Type B pancreatic cell (in vitro differentiated cells): Measurements from ENCODE around the gene TAS1R1. TPM values are rescaled to one million over a fixed set of nuclear protein-coding genes. Genes with fewer than 3 reads are reported as not detected.
"Not testable (repeated sequence)": the region's sequence is repeated elsewhere in the genome, so short reads cannot be mapped to it uniquely, and the experiment has no call there.

Experiments
- DNase-seq: peaks from one replicate; pipeline ENCODE4 v3.0.0; 2021; ENCODE audit warnings: mixed read lengths; ENCODE audit not compliant: unreplicated experiment; ENCODE audit errors: extremely low spot score
- H3K27ac Mint-ChIP-seq: 2 replicates; pipeline ENCODE4 v1.8.0; 2021; ENCODE audit warnings: mild to moderate bottlenecking, mixed read lengths
- H3K27me3 Mint-ChIP-seq: 2 replicates; pipeline ENCODE4 v1.8.0; 2021; ENCODE audit warnings: mixed read lengths
- H3K36me3 Mint-ChIP-seq: 2 replicates; pipeline ENCODE4 v1.8.0; 2021; ENCODE audit warnings: mixed read lengths
- H3K4me1 Mint-ChIP-seq: one replicate; pipeline ENCODE4 v1.8.0; 2021; ENCODE audit warnings: mixed read lengths; ENCODE audit not compliant: unreplicated experiment
- H3K4me3 Mint-ChIP-seq: 2 replicates; pipeline ENCODE4 v1.8.0; 2021; ENCODE audit warnings: mild to moderate bottlenecking, mixed read lengths
- H3K9me3 Mint-ChIP-seq: 2 replicates; pipeline ENCODE4 v1.8.0; 2021; ENCODE audit warnings: mixed read lengths
- CTCF ChIP-seq: fragments of 200-600 bp; sonication (generic); conservative IDR thresholded peaks from 2 replicates; pipeline ENCODE4 v1.5.0; 2021; ENCODE audit warnings: antibody characterized with exemption, mild to moderate bottlenecking
- total RNA-seq: library from RNA; stranded (reverse); gene quantifications from 2 replicates; pipeline ENCODE4 v1.2.1, GENCODE V29; 2021; ENCODE audit warnings: low replicate concordance

Gene TAS1R1
- total RNA-seq, 1 donor from 2014 or later, result not detected

GRCh38 chr1:6597777-6598131, 42.6 kb downstream of the TAS1R1 start:
- Mint-ChIP-seq H3K27ac (no peak overlapping the region), H3K4me3 (no peak overlapping the region), H3K36me3 (no peaks in the 10 kb centered on the region), H3K4me1 (peaks cover 14% of the 10 kb centered on the region), H3K27me3 (peaks cover 8% of the 10 kb centered on the region), H3K9me3 (no peaks in the 10 kb centered on the region)
- no peak for TF ChIP-seq CTCF
- no peak for DNase-seq

- H3K27ac Mint-ChIP-seq, result no peak overlapping the region
Measured at GRCh38 chr1:6599141-6599975, 44.3 kb downstream of the TAS1R1 start.

GRCh38 chr1:6599991-6600390, 44.9 kb downstream of the TAS1R1 start:
- not testable (repeated sequence) for H3K36me3 Mint-ChIP-seq, H3K27me3 Mint-ChIP-seq, H3K9me3 Mint-ChIP-seq, DNase-seq
- H3K4me1 Mint-ChIP-seq, result peaks cover 25% of the 10 kb centered on the region
- H3K4me3 Mint-ChIP-seq, result peak overlapping the region; percentile 94
- peak overlapping the region; percentile 91 for H3K27ac Mint-ChIP-seq

More at GRCh38 chr1:6599141-6599975, 44.3 kb downstream of the TAS1R1 start:
- no peaks in the 10 kb centered on the region for H3K9me3 Mint-ChIP-seq
- no peaks in the 10 kb centered on the region for H3K36me3 Mint-ChIP-seq
- no peak for TF ChIP-seq CTCF
- peaks cover 8% of the 10 kb centered on the region for H3K27me3 Mint-ChIP-seq
- peaks cover 24% of the 10 kb centered on the region for H3K4me1 Mint-ChIP-seq
- no peak for DNase-seq
- H3K4me3 Mint-ChIP-seq, result peak overlapping the region; percentile 31

- no peaks in the 10 kb centered on the region for H3K36me3 Mint-ChIP-seq
Measured at GRCh38 chr1:6600410-6601048, 45.4 kb downstream of the TAS1R1 start.

GRCh38 chr1:6601049-6601922, 46.2 kb downstream of the TAS1R1 start:
- Mint-ChIP-seq H3K36me3 (no peaks in the 10 kb centered on the region), H3K27ac (peak overlapping the region; percentile 91), H3K27me3 (peaks cover 8% of the 10 kb centered on the region), H3K9me3 (no peaks in the 10 kb centered on the region), H3K4me3 (peak overlapping the region; percentile 94), H3K4me1 (peaks cover 22% of the 10 kb centered on the region)
- TF ChIP-seq CTCF, result peak; percentile 6
- DNase-seq, result no peak

More at GRCh38 chr1:6600410-6601048, 45.4 kb downstream of the TAS1R1 start:
- Mint-ChIP-seq H3K9me3 (no peaks in the 10 kb centered on the region), H3K4me1 (peaks cover 25% of the 10 kb centered on the region), H3K4me3 (peak overlapping the region; percentile 94), H3K27me3 (peaks cover 8% of the 10 kb centered on the region), H3K27ac (peak overlapping the region; percentile 91)
- DNase-seq, result no peak
- no peak for TF ChIP-seq CTCF
